Subcutaneous abdominal adipose tissue (tissue), 5 donors: ENCODE results near the gene CYP26A1.
"Not testable (repeated sequence)": the region's sequence is repeated elsewhere in the genome, so short reads cannot be mapped to it uniquely, and the experiment has no call there.

Source experiments
- H3K27ac ChIP-seq: one replicate; pipeline ENCODE4 v1.7.0; 2013; ENCODE audit warnings: low read depth, mild to moderate bottlenecking, inconsistent platforms, low read length, moderate library complexity
- H3K27me3 ChIP-seq, 5 donors: one replicate each; pipeline ENCODE4 v1.7.0; 2013; ENCODE audit warnings: low read length in 5 of 5, inconsistent platforms in 1 of 5; ENCODE audit not compliant: control insufficient read depth in 5 of 5, insufficient read depth in 4 of 5
- H3K36me3 ChIP-seq, 5 donors: one replicate each; pipeline ENCODE4 v1.7.0; 2013; ENCODE audit warnings: low read length in 5 of 5; ENCODE audit not compliant: control insufficient read depth in 5 of 5, insufficient read depth in 5 of 5
- H3K4me1 ChIP-seq, 5 donors: one replicate each; pipeline ENCODE4 v1.7.0; 2013; ENCODE audit warnings: low read length in 5 of 5, mild to moderate bottlenecking in 3 of 5, moderate library complexity in 1 of 5; ENCODE audit not compliant: control insufficient read depth in 5 of 5, insufficient read depth in 5 of 5
- H3K4me3 ChIP-seq, 5 donors: one replicate each; pipeline ENCODE4 v1.7.0; 2013; ENCODE audit warnings: low read length in 5 of 5, low read depth in 1 of 5
- H3K9ac ChIP-seq, 5 donors: one replicate each; pipeline ENCODE4 v1.7.0; 2013; ENCODE audit warnings: low read length in 5 of 5, mild to moderate bottlenecking in 4 of 5, moderate library complexity in 3 of 5
- H3K9me3 ChIP-seq, 5 donors: one replicate each; pipeline ENCODE4 v1.7.0; 2013; ENCODE audit warnings: low read length in 5 of 5; ENCODE audit not compliant: control insufficient read depth in 5 of 5
- donor health status: healthy.
- donor health status: healthy.
- donor health status: healthy.
- donor health status: healthy.
- donor health status: healthy.

The CYP26A1 gene

DNA sequence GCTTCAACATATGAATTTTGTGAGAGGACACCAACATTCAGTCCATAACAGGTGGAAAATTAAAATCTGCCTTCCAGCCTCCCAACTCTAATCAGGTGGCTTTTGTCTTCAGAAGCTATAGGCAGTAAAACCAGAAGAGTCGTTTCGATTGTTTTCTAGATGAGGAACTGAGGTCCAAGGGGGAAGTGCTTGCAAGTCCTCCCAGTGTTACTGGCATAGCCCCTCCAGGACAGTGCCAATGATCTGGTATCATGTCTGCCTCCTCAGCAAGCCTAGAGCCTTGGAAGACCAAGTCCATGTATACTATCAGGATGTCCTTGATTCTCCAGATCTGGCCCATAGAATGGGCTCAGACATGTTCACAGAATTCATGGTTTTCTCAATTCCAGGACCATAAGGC, 16.9 kb downstream of the CYP26A1 start:
- no peak overlapping the region for H3K9ac ChIP-seq
- no peak overlapping the region for H3K4me3 ChIP-seq
- H3K9me3 ChIP-seq, result no peaks in the 10 kb centered on the region
- no peaks in the 10 kb centered on the region for H3K27me3 ChIP-seq
- H3K27ac ChIP-seq, result no peak overlapping the region
- no peaks in the 10 kb centered on the region for H3K4me1 ChIP-seq
- no peaks in the 10 kb centered on the region for H3K36me3 ChIP-seq

DNA sequence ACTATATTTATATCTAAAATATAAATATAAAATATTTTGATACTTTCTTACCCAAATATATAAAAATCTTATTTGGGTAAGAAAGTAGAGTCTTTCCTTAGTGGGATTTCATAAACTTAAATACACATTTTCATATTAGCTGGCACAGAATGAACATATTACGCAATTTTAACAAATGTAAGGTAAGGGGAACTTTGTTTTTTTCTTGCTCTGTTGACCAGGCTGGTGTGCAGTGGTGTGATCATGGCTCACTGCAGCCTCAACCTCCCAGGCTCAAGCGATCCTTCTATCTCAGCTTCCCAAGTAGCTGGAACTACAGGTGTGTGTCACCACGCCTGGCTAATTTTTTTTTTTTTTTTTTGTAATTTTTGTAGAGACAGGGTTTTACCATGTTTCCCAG, 18.3 kb downstream of the CYP26A1 start:
- no peak overlapping the region for H3K27ac ChIP-seq
- H3K9me3 ChIP-seq, result no peaks in the 10 kb centered on the region
- no peaks in the 10 kb centered on the region for H3K27me3 ChIP-seq
- no peaks in the 10 kb centered on the region for H3K36me3 ChIP-seq
- no peak overlapping the region for H3K4me3 ChIP-seq
- no peak overlapping the region for H3K9ac ChIP-seq
- H3K4me1 ChIP-seq, result no peaks in the 10 kb centered on the region

DNA sequence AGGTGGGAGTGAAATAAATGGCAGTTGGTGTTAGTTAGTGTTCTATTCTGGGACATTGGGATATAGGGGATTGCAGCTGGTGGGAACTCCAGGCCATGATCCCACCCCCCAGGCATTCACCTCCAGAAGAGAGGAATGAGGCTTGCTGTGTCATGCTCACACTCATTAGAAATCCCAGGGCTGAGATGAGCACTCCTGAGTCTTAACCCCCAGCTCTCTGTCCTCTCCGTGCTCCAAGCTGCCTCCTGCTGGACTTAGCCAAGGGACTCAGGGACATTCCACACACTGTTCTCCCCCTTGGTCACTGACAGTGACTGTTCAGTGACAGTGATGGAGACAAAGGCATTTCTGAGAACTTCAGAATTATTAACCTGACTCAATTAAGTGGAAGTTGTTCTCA, 21.5 kb downstream of the CYP26A1 start:
- no peak overlapping the region for H3K9ac ChIP-seq
- no peak overlapping the region for H3K27ac ChIP-seq
- no peaks in the 10 kb centered on the region for H3K9me3 ChIP-seq
- H3K36me3 ChIP-seq, result no peaks in the 10 kb centered on the region
- H3K27me3 ChIP-seq, result no peaks in the 10 kb centered on the region
- no peak overlapping the region for H3K4me3 ChIP-seq
- H3K4me1 ChIP-seq, result no peaks in the 10 kb centered on the region

DNA sequence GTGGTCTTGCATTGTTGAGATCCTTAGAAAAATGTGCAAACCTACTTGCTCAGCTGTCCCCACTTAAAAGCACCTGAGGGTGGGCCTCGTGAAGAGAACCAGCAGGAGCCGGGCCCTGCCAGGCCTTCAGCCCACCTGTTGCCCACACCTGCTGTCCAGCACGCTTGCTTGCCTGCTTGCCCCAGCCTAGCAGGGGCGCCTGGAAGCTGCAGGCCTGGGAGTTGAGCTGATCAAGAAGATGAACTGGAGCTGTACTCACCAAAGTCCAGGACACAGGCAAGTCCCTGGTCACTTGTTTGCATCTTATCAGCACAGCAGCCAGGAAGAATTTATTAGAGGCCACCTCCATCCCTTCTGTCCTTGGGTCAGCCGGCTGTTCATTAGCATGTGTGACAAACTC, 23.2 kb downstream of the CYP26A1 start:
- H3K9ac ChIP-seq, result no peak overlapping the region
- H3K4me1 ChIP-seq, result no peaks in the 10 kb centered on the region
- H3K27ac ChIP-seq, result no peak overlapping the region
- no peak overlapping the region for H3K4me3 ChIP-seq
- H3K36me3 ChIP-seq, result no peaks in the 10 kb centered on the region
- no peaks in the 10 kb centered on the region for H3K27me3 ChIP-seq
- no peaks in the 10 kb centered on the region for H3K9me3 ChIP-seq

DNA sequence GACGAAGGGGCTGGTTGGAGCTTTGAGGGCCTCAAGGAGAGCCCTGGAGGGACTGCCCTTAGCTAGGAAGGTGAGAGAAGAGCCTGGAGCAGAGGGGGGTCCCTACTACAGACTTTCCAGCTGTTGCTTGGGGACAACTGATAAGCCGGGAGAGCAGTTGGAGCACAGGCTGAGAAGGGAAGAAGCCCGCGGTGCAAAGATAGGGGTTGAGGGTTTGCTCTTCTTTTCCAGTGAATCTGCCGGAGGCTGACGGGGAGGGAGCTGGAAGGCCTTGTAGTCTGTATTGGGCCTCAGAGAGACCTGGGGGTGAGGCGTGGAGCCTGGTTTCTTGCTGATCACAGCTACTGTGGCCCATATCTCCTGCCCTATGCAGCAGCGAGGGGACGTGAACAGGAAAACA, 23.7 kb downstream of the CYP26A1 start:
- Histone ChIP-seq H3K36me3 (no peaks in the 10 kb centered on the region), H3K9me3 (no peaks in the 10 kb centered on the region), H3K27me3 (no peaks in the 10 kb centered on the region), H3K9ac (no peak overlapping the region), H3K4me3 (no peak overlapping the region), H3K4me1 (no peaks in the 10 kb centered on the region), H3K27ac (no peak overlapping the region)

DNA sequence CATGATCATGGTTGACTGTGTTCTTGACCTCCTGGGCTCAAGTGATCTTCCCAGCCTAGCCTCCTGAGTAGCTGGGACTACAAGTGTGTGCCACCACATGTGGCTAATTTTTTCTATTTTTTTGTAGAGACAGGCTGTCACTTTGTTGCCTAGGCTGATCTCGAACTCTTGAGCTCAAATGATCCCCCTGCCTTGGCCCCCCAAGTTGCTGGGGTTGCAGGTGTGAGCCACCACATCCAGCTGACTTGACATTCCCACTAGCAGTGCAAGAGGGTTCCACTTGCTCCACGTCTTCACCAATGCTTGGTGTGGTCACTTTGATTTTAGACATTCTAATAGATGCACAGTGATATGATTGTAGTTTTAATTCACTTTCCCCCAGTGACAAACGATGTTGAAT, 25.1 kb downstream of the CYP26A1 start:
- peaks cover 0 to 3% (median under 1%) of the 10 kb centered on the region in 5 donors for H3K9me3 ChIP-seq
- no peak overlapping the region for H3K4me3 ChIP-seq
- H3K27me3 ChIP-seq, result no peaks in the 10 kb centered on the region
- no peak overlapping the region for H3K9ac ChIP-seq
- no peaks in the 10 kb centered on the region for H3K4me1 ChIP-seq
- H3K27ac ChIP-seq, result no peak overlapping the region
- H3K36me3 ChIP-seq, result no peaks in the 10 kb centered on the region

DNA sequence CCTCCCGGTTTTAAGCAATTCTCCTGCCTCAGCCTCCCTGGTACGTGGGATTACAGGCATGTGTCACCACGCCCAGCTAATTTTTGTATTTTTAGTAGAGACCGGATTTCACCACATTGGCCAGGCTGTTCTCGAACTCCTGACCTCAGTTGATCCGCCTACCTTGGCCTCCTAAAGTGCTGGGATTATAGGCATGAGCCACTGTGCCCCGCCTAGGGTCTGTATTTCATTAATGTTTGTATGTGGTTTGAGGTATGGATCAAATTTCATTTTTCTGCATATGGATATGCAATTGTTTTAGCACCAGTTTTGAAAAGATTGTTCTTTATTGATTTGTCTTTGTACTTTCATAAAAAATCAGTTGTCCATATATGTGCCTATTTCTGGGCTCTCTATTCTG, 26.0 kb downstream of the CYP26A1 start:
- H3K9ac ChIP-seq, result no peak overlapping the region
- no peak overlapping the region for H3K4me3 ChIP-seq
- no peaks in the 10 kb centered on the region for H3K27me3 ChIP-seq
- H3K9me3 ChIP-seq, result peaks cover 0 to 5% (median 4%) of the 10 kb centered on the region in 5 donors
- H3K36me3 ChIP-seq, result no peaks in the 10 kb centered on the region
- no peaks in the 10 kb centered on the region for H3K4me1 ChIP-seq
- H3K27ac ChIP-seq, result no peak overlapping the region

DNA sequence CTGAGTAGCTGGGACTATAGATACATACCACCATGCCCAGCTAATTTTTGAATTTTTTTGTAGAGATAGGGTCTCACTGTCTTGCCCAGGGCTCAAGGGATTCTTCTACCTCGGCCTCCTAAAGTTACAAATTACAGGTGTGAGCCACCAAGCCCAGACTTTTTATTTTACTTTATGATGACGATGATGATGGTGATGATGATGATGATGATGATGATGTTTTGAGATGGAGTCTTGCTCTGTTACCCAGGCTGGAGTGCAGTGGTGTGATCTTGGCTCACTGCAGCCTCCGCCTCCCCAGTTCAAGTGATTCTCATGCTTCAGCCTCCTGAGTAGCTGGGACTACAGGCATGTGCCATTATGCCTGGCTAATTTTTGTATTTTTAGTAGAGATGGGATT, 27.5 kb downstream of the CYP26A1 start:
- not testable (repeated sequence) for H3K27ac ChIP-seq, H3K9me3 ChIP-seq, H3K36me3 ChIP-seq

DNA sequence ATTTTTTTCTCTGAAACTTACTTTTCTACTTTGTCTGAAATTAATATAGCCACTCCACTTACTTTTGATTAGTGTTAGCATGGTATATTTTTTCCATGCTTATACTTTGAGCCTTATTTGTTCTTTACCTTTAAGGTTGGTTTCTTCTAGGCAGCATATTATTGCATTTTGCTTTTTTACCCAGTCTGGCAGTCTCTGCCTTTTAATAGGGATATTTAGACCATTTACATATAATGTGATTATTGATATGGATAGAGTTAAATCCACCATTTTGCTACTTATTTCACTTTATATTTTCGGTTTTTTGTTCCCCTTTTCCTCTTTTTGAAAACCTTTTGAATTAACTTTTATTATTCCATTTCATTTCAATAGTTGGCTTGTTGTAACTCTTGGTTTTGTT, 30.3 kb downstream of the CYP26A1 start:
- Histone ChIP-seq H3K4me1 (no peaks in the 10 kb centered on the region), H3K36me3 (no peaks in the 10 kb centered on the region), H3K27ac (no peak overlapping the region), H3K9me3 (peaks cover 0 to 5% (median 4%) of the 10 kb centered on the region in 5 donors), H3K27me3 (no peaks in the 10 kb centered on the region), H3K9ac (no peak overlapping the region), H3K4me3 (no peak overlapping the region)

More for the DNA sequence above, 27.5 kb downstream of the CYP26A1 start:
- not testable (repeated sequence) for H3K27me3 ChIP-seq, H3K4me1 ChIP-seq, H3K9ac ChIP-seq, H3K4me3 ChIP-seq

DNA sequence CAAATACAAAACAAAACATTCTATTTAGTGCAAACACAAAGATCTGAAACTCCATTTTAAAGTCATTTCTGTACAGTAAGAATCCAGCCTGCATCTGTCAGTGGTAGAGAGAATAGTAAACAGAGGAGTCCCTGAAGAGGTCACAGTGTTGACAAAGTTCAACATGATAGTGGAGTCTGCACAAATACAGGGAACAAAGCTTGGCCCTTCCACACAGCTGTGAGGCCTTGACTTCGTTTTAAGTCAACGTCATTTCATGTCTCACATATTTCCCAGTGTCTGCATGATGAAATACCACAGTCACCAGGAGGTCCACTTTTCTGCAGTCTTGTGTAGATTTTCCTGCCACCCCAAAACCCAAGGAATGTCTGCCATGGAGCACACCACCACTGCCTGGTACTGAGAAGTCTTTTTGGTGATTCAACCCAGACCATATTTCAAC, 33.0 kb downstream of the CYP26A1 start:
- Histone ChIP-seq H3K9me3 (peaks cover 0 to 5% (median 4%) of the 10 kb centered on the region in 5 donors), H3K4me1 (no peaks in the 10 kb centered on the region), H3K4me3 (no peak overlapping the region), H3K9ac (no peak overlapping the region), H3K27ac (no peak overlapping the region), H3K36me3 (no peaks in the 10 kb centered on the region), H3K27me3 (no peaks in the 10 kb centered on the region)
